ENCODE measurements around the gene SLC25A45. TPM values are rescaled to one million over a fixed set of nuclear protein-coding genes. Genes with fewer than 3 reads are reported as not detected.

Gene SLC25A45, protein sequence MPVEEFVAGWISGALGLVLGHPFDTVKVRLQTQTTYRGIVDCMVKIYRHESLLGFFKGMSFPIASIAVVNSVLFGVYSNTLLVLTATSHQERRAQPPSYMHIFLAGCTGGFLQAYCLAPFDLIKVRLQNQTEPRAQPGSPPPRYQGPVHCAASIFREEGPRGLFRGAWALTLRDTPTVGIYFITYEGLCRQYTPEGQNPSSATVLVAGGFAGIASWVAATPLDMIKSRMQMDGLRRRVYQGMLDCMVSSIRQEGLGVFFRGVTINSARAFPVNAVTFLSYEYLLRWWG
- total RNA-seq: 10 to 100 TPM; 52.4 to 67.2 TPM

DNA sequence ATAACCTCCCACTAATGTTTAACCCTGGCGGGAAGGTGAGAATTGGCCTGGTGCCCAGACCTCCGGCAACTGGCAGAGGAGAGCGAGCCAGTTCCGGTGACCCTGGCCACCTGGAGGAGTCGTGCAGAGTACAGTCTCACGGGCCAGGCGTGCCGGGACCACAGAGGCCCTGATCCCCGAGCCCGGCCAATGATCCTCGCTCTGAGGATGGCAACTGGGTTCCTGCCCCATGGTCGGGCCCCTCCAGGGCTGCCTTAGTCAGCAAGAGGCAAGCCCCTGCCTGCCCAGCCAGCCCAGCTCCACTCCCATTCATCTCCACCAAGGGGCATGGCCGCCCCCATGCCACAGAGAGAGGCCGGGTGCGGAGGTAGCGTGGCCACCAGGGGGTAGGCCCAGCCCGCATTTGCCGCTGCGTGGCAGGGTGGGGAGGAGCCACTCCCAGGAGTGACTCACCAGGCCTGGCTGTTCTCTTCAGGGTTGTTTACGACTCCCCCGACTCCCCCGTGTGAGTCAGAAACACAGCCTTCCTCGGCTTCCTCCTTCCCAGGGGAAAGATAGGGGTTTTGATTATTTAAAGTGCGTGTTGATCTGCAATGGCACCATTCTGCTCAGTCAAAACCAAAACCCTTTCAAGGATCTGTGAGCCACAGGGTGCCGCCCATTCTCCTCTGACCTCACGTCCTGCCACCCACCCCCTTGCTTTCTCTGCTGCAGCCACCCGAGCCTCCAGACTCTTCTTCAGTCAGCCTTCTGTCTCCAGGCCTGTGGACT lies at the start of gene SLC25A45:
Gene SLC25A45 (minus strand): TSS at position 614 of the 771 bp plus-strand sequence. CDS start 695 bp downstream, outside the sequence.
- H3K4me1 ChIP-seq: peaks cover 94% of the 10 kb centered on the region
- 0 to 2% methylated on average over 6 to 27 of the region's 27 CpGs for WGBS, 2 donors
- TF ChIP-seq POLR2A (IDR thresholded peaks at IDR 0.05): peak; percentile 83 to 89 (median 83)
- TF ChIP-seq, protein P1, sequence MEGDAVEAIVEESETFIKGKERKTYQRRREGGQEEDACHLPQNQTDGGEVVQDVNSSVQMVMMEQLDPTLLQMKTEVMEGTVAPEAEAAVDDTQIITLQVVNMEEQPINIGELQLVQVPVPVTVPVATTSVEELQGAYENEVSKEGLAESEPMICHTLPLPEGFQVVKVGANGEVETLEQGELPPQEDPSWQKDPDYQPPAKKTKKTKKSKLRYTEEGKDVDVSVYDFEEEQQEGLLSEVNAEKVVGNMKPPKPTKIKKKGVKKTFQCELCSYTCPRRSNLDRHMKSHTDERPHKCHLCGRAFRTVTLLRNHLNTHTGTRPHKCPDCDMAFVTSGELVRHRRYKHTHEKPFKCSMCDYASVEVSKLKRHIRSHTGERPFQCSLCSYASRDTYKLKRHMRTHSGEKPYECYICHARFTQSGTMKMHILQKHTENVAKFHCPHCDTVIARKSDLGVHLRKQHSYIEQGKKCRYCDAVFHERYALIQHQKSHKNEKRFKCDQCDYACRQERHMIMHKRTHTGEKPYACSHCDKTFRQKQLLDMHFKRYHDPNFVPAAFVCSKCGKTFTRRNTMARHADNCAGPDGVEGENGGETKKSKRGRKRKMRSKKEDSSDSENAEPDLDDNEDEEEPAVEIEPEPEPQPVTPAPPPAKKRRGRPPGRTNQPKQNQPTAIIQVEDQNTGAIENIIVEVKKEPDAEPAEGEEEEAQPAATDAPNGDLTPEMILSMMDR (IDR thresholded peaks at IDR 0.05): peak; percentile 56 to 97 (median 91)
- peak; percentile 97 to 99 (median 98) for DNase-seq
- ATAC-seq: peak; percentile 78
- H3K9me3 ChIP-seq: no peaks in the 10 kb centered on the region
- intact Hi-C loops (cut with DNase I): no loop called here
- peak within 1 kb of the TSS; percentile 97 to 100 (median 100) for H3K27ac ChIP-seq
- no peak within 1 kb of the TSS for H3K4me3 ChIP-seq
- H3K27me3 ChIP-seq: no peaks in the 10 kb centered on the region
- H3K36me3 ChIP-seq (replicated peaks in 1 of 2; ENCODE audit: insufficient read depth in 1 of 2, low read depth in 2 of 2): no peaks in the 10 kb centered on the region

DNA sequence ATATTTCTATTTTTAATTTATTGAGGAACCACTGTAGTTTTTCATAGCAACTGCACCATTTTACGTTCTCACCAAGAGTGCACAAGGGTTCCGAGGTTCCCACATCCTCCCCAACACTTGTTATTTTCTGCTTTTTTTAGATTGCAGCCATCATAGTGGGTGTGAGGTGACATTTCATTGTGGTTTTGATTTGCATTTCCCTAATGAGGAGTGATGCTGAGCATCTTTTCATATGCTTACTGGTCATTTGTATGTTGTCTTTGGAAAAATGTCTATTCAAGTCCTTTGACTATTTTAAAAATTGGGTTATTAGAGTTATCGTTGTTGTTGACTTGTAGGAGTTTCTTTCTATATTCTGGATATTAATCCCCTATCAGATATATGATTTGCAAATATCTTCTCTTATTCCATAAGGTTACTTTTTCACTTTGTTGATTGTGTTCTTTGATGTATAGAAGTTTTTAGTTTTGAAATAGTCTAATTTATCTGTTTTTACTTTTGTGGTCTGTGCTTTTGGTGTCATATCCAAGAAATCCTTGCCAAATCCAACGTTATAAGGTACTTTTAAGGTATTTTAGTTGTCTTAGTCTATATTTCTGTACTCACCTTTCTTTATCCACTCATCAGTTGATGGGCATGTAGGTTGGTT lies 49.1 kb upstream of the SLC25A45 start:
- no peak overlapping the region for H3K4me3 ChIP-seq
- peaks cover 5 to 16% of the 10 kb centered on the region in 2 donors for H3K36me3 ChIP-seq (replicated peaks in 1 of 2; ENCODE audit: insufficient read depth in 1 of 2, low read depth in 2 of 2)
- peaks cover 83% of the 10 kb centered on the region for H3K4me1 ChIP-seq
- H3K9me3 ChIP-seq: no peaks in the 10 kb centered on the region
- WGBS, 2 donors: 37 to 56% methylated on average over 4 of the region's 4 CpGs
- intact Hi-C loops (cut with DNase I): no loop called here
- TF ChIP-seq POLR2A (IDR thresholded peaks at IDR 0.05): no peak
- TF ChIP-seq, protein P1 (IDR thresholded peaks at IDR 0.05): no peak
- H3K27ac ChIP-seq: peak overlapping the region in 1 of 4 donors; percentile 100
- no peak for ATAC-seq
- no peak for DNase-seq
- no peaks in the 10 kb centered on the region for H3K27me3 ChIP-seq

DNA sequence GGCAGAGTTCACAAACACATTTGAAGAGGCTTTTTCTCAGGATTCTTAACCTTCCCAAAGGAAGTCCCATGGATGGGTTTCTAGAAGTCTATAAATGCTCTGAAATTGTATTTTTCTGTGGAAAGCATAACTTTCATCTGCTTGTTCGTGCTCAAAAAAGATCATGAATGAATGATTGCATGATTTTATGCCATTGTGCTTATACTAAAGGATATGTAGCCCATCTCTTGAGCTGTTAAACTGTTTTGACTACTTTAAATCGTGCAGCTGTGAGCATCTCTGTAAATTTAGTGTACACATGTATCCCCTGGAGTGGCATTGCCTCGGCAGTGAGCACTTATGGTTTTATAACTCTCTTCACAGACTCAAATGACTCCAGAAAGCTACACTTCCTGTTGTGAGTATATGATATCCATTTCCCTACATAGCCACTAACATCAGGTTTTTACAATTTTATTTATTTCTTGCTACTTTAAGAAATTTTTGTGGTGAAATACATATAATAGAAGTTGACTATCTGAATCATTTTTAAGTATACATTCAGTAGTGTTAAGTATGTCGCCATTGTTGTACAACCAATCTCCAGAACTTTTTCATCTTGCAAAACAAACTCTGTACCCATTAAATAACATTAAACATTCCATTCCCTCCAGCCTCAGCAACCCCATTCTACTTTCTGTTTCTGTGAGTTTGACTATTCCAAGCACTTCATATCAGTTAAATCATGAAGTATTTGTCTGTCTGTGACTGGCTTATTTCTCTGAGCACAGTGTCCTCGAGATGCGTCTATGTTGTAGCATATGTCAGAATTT lies 48.2 kb upstream of the SLC25A45 start:
- TF ChIP-seq, protein P1 (IDR thresholded peaks at IDR 0.05): no peak
- no peak for TF ChIP-seq POLR2A (IDR thresholded peaks at IDR 0.05)
- intact Hi-C loops (cut with DNase I): no loop called here
- Histone ChIP-seq H3K9me3 (no peaks in the 10 kb centered on the region), H3K4me3 (no peak overlapping the region), H3K27ac (peak overlapping the region; percentile 26 to 100 (median 88)), H3K27me3 (no peaks in the 10 kb centered on the region), H3K36me3 (replicated peaks in 1 of 2; ENCODE audit: insufficient read depth in 1 of 2, low read depth in 2 of 2) (peaks cover 5 to 14% of the 10 kb centered on the region in 2 donors), H3K4me1 (peaks cover 76% of the 10 kb centered on the region)
- ATAC-seq: no peak
- WGBS, 2 donors: 35 to 43% methylated on average over 6 of the region's 6 CpGs
- peak in 2 of 4 donors; percentile 22 to 35 for DNase-seq

DNA sequence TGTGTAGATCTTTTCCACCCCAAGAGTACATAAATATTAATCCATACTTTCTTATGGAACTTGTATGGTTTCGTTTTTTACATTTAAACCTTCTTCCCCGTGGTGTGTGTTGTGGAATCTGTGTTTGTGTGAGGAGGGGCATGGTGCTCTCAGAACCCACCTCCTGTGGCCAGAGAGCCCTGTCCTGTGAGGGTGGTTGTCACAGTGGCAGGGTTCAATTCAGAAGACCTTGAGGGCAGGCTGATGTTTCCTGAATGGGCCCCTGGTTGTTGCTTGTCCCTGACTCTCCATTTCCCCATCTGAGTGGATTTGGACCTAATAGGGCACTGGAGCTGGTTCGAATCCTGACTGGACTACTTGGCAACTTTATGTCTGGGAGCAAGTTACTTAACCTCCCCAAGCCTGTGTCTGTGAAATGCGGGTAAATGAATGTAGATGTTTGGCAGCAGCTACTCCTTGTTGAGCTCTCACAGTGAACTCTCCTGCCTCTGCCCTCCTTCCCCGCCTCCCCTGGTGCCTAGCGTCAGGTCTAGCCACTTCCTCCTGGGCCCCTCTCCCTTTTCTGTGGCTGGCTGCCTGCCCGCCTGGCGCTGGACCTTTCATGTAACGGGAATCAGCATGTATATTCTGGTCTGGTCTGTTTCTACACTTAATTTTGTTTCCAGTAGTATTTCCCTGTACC lies 47.4 kb upstream of the SLC25A45 start:
- peaks cover 4 to 8% of the 10 kb centered on the region in 2 donors for H3K36me3 ChIP-seq (replicated peaks in 1 of 2; ENCODE audit: insufficient read depth in 1 of 2, low read depth in 2 of 2)
- no peaks in the 10 kb centered on the region for H3K9me3 ChIP-seq
- 5 to 7% methylated on average over 8 to 9 of the region's 9 CpGs for WGBS, 2 donors
- H3K27me3 ChIP-seq: no peaks in the 10 kb centered on the region
- DNase-seq (peak; percentile 78 to 84 (median 82)), ATAC-seq (peak; percentile 7)
- TF ChIP-seq POLR2A (IDR thresholded peaks at IDR 0.05): no peak
- TF ChIP-seq, protein P1 (IDR thresholded peaks at IDR 0.05): no peak
- intact Hi-C loops (cut with DNase I): no loop called here
- peaks cover 68% of the 10 kb centered on the region for H3K4me1 ChIP-seq
- H3K27ac ChIP-seq: peak overlapping the region; percentile 68 to 100 (median 88)
- no peak overlapping the region for H3K4me3 ChIP-seq
